NT2/D1 (cell line): ENCODE measurements around the gene HDC.

ENCODE experiments used
- DNase-seq: peaks from one replicate; pipeline ENCODE4 v3.0.0-alpha.2; 2011; ENCODE audit warnings: low read depth, low spot score
- H3K27me3 ChIP-seq: 2 replicates; pipeline ENCODE4 v1.6.0; 2011; ENCODE audit warnings: mild to moderate bottlenecking; ENCODE audit not compliant: insufficient read length, insufficient read depth
- H3K36me3 ChIP-seq: 2 replicates; pipeline ENCODE4 v1.6.1; 2011; ENCODE audit warnings: mild to moderate bottlenecking, low read length, mixed read lengths; ENCODE audit not compliant: insufficient read depth, insufficient read length
- H3K4me1 ChIP-seq: 2 replicates; pipeline ENCODE4 v1.5.1; 2011; ENCODE audit not compliant: insufficient read depth, insufficient read length
- H3K4me3 ChIP-seq: 2 replicates; pipeline ENCODE4 v1.5.1; 2011; ENCODE audit warnings: low read depth; ENCODE audit not compliant: insufficient read length
- H3K9ac ChIP-seq: 2 replicates; pipeline ENCODE4 v1.6.0; 2011; ENCODE audit warnings: low read depth; ENCODE audit not compliant: insufficient read length
- H3K9me3 ChIP-seq: 2 replicates; pipeline ENCODE4 v1.5.1; 2011; ENCODE audit warnings: mild to moderate bottlenecking, low read length; ENCODE audit not compliant: insufficient read depth
- SUZ12 ChIP-seq: IDR thresholded peaks from 2 replicates; pipeline ENCODE4 v1.6.1; 2011; ENCODE audit not compliant: insufficient read length, insufficient read depth; ENCODE audit errors: extremely low read depth
- YY1 ChIP-seq: IDR thresholded peaks from 2 replicates; pipeline ENCODE4 v1.6.1; 2011; ENCODE audit not compliant: insufficient read length, insufficient read depth
- ZNF274 ChIP-seq: IDR thresholded peaks from 2 replicates; pipeline ENCODE4 v1.6.1; 2011; ENCODE audit warnings: mild to moderate bottlenecking, low read depth, low read length

Gene HDC

DNA sequence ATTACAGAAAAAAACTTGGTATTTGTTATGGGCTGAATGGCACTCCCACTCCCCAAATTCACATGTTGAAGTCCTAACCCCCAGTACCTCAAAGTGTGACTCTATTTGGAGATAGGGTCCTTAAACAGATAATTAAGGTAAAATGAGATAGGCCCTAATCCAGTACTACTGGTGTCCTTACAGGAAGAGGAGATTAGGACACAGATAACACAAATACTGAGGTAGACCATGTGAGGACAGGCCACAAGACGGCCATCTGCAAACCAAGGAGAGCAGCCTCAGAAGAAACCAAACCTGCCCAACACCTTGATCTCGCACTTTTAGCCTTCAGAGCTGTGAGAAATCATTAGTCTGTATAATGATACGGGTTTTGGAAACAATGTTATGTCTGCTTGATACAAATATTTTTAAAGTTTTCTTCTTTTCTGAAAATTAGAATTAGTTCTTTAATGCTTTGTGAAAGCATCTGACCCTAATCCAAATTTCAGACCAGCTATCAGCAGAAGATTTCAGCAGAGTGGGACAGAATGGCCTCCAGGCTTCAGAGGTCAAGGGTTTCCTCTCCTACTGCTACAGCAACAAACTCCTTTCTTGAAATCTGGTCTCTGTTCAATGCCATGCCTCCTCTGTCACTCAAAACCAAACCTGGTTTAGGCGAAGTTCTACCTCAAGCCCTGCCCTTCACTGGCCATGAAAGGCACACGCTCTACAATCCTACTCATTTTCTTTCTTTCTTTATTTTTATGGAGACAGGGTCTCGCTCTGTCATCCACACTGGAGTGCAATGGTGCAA is 22.0 kb upstream of the HDC start:
- TF ChIP-seq SUZ12 (no peak), ZNF274 (no peak), YY1 (no peak)
- H3K4me3 ChIP-seq: no peak overlapping the region
- DNase-seq: no peak
- H3K9me3 ChIP-seq: no peaks in the 10 kb centered on the region
- no peaks in the 10 kb centered on the region for H3K4me1 ChIP-seq
- H3K27me3 ChIP-seq: no peaks in the 10 kb centered on the region
- H3K36me3 ChIP-seq: peaks cover 37% of the 10 kb centered on the region
- H3K9ac ChIP-seq: no peak overlapping the region

DNA sequence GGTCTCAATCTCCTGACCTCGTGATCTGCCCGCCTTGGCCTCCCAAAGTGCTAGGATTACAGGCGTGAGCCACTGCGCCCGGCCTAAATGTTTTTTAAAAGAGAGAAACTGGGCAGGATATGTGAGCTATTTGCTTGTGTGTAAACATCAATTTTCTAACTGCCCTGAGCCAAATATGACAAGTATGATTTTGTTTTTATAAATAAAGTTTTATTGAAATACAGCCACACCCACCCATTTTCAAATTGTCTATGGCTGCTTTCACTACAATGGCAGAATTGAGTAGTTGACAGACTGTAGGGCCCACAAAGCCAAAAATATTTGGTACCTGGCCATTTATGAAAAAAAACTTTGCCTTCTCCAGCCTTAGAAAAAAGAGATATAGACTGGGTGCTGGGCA is 15.9 kb upstream of the HDC start:
- no peak overlapping the region for H3K9ac ChIP-seq
- no peaks in the 10 kb centered on the region for H3K27me3 ChIP-seq
- H3K36me3 ChIP-seq: peaks cover 5% of the 10 kb centered on the region
- H3K4me1 ChIP-seq: no peaks in the 10 kb centered on the region
- no peaks in the 10 kb centered on the region for H3K9me3 ChIP-seq
- no peak overlapping the region for H3K4me3 ChIP-seq
- TF ChIP-seq SUZ12 (no peak), ZNF274 (no peak), YY1 (no peak)
- DNase-seq: no peak

GRCh38 chr15:50280271-50280670 is 14.7 kb upstream of the HDC start:
- H3K36me3 ChIP-seq: peaks cover 5% of the 10 kb centered on the region
- DNase-seq: no peak
- H3K27me3 ChIP-seq: no peaks in the 10 kb centered on the region
- no peak overlapping the region for H3K9ac ChIP-seq
- H3K4me3 ChIP-seq: no peak overlapping the region
- TF ChIP-seq ZNF274: no peak
- H3K9me3 ChIP-seq: no peaks in the 10 kb centered on the region
- no peaks in the 10 kb centered on the region for H3K4me1 ChIP-seq

GRCh38 chr15:50278496-50278895 is 13.0 kb upstream of the HDC start:
- TF ChIP-seq YY1 (no peak), ZNF274 (no peak), SUZ12 (no peak)
- no peaks in the 10 kb centered on the region for H3K36me3 ChIP-seq
- no peaks in the 10 kb centered on the region for H3K27me3 ChIP-seq
- no peak for DNase-seq
- H3K9ac ChIP-seq: no peak overlapping the region
- no peak overlapping the region for H3K4me3 ChIP-seq
- H3K4me1 ChIP-seq: no peaks in the 10 kb centered on the region
- no peaks in the 10 kb centered on the region for H3K9me3 ChIP-seq

GRCh38 chr15:50277370-50277769 is 11.8 kb upstream of the HDC start:
- Histone ChIP-seq H3K4me1 (no peaks in the 10 kb centered on the region), H3K36me3 (no peaks in the 10 kb centered on the region), H3K9ac (no peak overlapping the region), H3K4me3 (no peak overlapping the region), H3K27me3 (no peaks in the 10 kb centered on the region), H3K9me3 (no peaks in the 10 kb centered on the region)
- no peak for DNase-seq
- no peak for TF ChIP-seq YY1
- no peak for TF ChIP-seq ZNF274
- TF ChIP-seq SUZ12: no peak

DNA sequence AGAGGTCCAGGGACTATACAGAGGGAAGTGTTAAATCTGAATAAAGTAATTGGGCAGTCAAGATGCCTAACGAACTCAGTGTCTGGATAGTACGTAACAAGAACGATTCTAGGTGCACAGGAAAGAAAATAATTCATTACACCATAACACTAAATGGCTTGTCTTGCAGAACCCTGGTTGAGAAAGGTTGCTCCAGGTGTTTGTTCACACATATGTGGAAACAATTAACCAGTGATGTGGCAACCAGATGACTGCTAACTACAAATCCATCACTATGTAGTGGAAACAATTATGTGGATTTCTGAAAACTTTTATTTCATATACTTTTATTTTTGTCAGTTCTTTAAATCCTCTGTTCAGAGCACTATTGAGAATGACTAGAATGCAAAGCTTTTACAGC is 10.4 kb upstream of the HDC start:
- H3K9ac ChIP-seq: no peak overlapping the region
- H3K36me3 ChIP-seq: no peaks in the 10 kb centered on the region
- H3K4me1 ChIP-seq: no peaks in the 10 kb centered on the region
- H3K27me3 ChIP-seq: no peaks in the 10 kb centered on the region
- TF ChIP-seq SUZ12 (no peak), YY1 (no peak), ZNF274 (no peak)
- H3K9me3 ChIP-seq: no peaks in the 10 kb centered on the region
- no peak for DNase-seq
- H3K4me3 ChIP-seq: no peak overlapping the region

GRCh38 chr15:50275091-50275490 is 9.6 kb upstream of the HDC start:
- Histone ChIP-seq H3K27me3 (no peaks in the 10 kb centered on the region), H3K36me3 (no peaks in the 10 kb centered on the region), H3K9me3 (no peaks in the 10 kb centered on the region), H3K4me3 (no peak overlapping the region), H3K4me1 (no peaks in the 10 kb centered on the region), H3K9ac (no peak overlapping the region)
- TF ChIP-seq SUZ12: no peak
- TF ChIP-seq YY1: no peak
- TF ChIP-seq ZNF274: no peak
- DNase-seq: no peak
